GM12891 (cell line): ENCODE results near the gene GDF9.

Experiments used
- POLR2A ChIP-seq: IDR thresholded peaks from 2 replicates; pipeline ENCODE4 v1.6.1; 2011; ENCODE audit warnings: low read depth, low read length, control low read depth
- POLR2AphosphoS5 ChIP-seq: IDR thresholded peaks from 2 replicates; pipeline ENCODE4 v1.6.1; 2011; ENCODE audit warnings: low read depth, low read length, control low read depth
- SPI1 ChIP-seq: IDR thresholded peaks from 2 replicates; pipeline ENCODE4 v1.6.1; 2011; ENCODE audit warnings: low read depth, low read length, control low read depth

- TF ChIP-seq POLR2A (no peak), SPI1 (no peak), POLR2AphosphoS5 (no peak)
Measured at GRCh38 chr5:132815454-132815853, 50.8 kb downstream of the GDF9 start.
